Measurements from ENCODE around the gene HGD.

GRCh38 chr3:120689395-120689794 lies 7.4 kb upstream of the HGD start:
- TF ChIP-seq POLR2AphosphoS5 (IDR thresholded peaks at IDR 0.05; ENCODE audit: low read depth, low read length) = no peak
- no peak for TF ChIP-seq TAF1 (IDR thresholded peaks at IDR 0.05; ENCODE audit: borderline replicate concordance, insufficient read depth, low read length)
